Kidney (tissue), 14 donors: Measurements from ENCODE around the gene NDUFS6. TPM values are rescaled to one million over a fixed set of nuclear protein-coding genes. Genes with fewer than 3 reads are reported as not detected.

Source experiments
- DNase-seq, 5 donors: peaks; one replicate each; pipeline ENCODE4 v3.0.0-alpha.2; 2013 to 2020
- FAIRE-seq: peaks from 2 replicates; lab custom pipeline; 2012; peaks lifted over from hg19 to GRCh38; lab: Jason Lieb, UNC
- H3K27ac ChIP-seq, 2 donors: one replicate each; pipeline ENCODE4 v1.7.0; 2013; ENCODE audit warnings: low read depth in 2 of 2, low read length in 2 of 2, inconsistent platforms in 1 of 2
- H3K27me3 ChIP-seq: one replicate; pipeline ENCODE4 v1.7.1; 2013; ENCODE audit warnings: low read length, inconsistent platforms; ENCODE audit not compliant: control insufficient read depth, insufficient read depth
- H3K36me3 ChIP-seq, 3 donors: one replicate each; pipeline versions ENCODE4 v1.7.0 to v1.7.1; 2013; ENCODE audit warnings: low read length in 3 of 3, control low read depth in 1 of 3, inconsistent platforms in 1 of 3; ENCODE audit not compliant: insufficient read depth in 3 of 3, control insufficient read depth in 2 of 3
- H3K4me1 ChIP-seq, 3 donors: one replicate each; pipeline versions ENCODE4 v1.7.0 to v1.7.1; 2013; ENCODE audit warnings: low read length in 3 of 3, inconsistent platforms in 1 of 3, low read depth in 1 of 3; ENCODE audit not compliant: control insufficient read depth in 2 of 3, insufficient read depth in 2 of 3
- H3K4me3 ChIP-seq, 3 donors: one replicate each; pipeline versions ENCODE4 v1.7.0 to v1.8.1; 2013; ENCODE audit warnings: low read length in 3 of 3, control low read depth in 1 of 3, inconsistent platforms in 1 of 3
- H3K9ac ChIP-seq, 3 donors: one replicate each; pipeline versions ENCODE4 v1.7.0 to v1.7.1; 2013; ENCODE audit warnings: low read length in 3 of 3, control low read depth in 1 of 3, inconsistent platforms in 1 of 3
- H3K9me3 ChIP-seq, 3 donors: one replicate each; pipeline versions ENCODE4 v1.7.0 to v1.7.1; 2013; ENCODE audit warnings: low read length in 3 of 3, control low read depth in 1 of 3, inconsistent platforms in 1 of 3; ENCODE audit not compliant: control insufficient read depth in 2 of 3, insufficient read depth in 1 of 3
- intact Hi-C: fragments of 100-400 bp; cut with DNase I; formaldehyde crosslinking; loops from one replicate; pipeline ENCODE4 v1.11.1; 2022
- polyA plus RNA-seq: library from polyadenylated mRNA; stranded (reverse); fragments of 350-450 nt; fragmentation: Illumina TruSeq; extraction: RNeasy Lipid Tissue Mini Kit (QIAGEN cat#74804); gene quantifications from one replicate; pipeline ENCODE4 v1.2.3, GENCODE V29; 2014; ENCODE audit warnings: low read depth, low replicate concordance; ENCODE audit not compliant: insufficient read depth
- total RNA-seq: library from RNA; stranded (reverse); fragmentation: NEBNext Ultra II Directional; extraction: Animal tissue kit (Norgen Biotek cat#: 25700); gene quantifications from one replicate; pipeline ENCODE4 v1.2.1, GENCODE V29; 2021
- TF ChIP-seq, protein P1 (sequence below): IDR thresholded peaks from 3 replicates; pipeline ENCODE4 v1.5.1; 2012; ENCODE audit warnings: mild to moderate bottlenecking, moderate library complexity, borderline replicate concordance; ENCODE audit not compliant: insufficient read depth; ENCODE audit errors: extremely low read depth
- donor health status: control.
- donor health status: control.
- donor health status: control.
- donor health status: control.
- donor health status: control.
- donor health status: DM: yes; HTN: yes; CAD: no.
- donor health status: Normal renal cell carcinoma (clear cell type).

NDUFS6 gene
- total and polyA plus RNA-seq, 2 donors from 2014 or later = 31.1 to 164 TPM

DNA sequence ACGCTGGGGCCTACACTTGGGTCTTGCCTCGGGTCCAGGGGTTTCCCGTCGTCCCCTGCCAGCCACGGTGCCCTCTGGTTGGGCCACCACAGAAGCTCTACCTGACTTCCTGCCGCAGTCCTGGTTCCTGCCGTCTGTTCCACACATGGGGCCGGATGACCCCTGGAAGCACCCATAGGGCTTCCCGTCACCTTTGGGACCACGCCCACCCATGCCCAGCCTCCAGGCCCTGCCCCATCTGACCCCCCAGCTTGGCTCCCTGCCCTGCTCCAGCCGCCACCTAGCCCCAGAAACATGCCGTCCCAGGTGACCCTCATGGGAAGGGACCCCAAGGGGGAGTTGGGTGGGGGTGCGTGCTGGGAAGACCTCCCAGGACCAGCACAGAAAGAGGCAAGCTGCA, 15.2 kb upstream of the NDUFS6 start:
- Histone ChIP-seq H3K36me3 (no peaks in the 10 kb centered on the region), H3K27ac (no peak overlapping the region), H3K27me3 (no peaks in the 10 kb centered on the region), H3K9me3 (no peaks in the 10 kb centered on the region), H3K9ac (no peak overlapping the region), H3K4me3 (no peak overlapping the region), H3K4me1 (peaks cover 0 to 5% (median 4%) of the 10 kb centered on the region in 3 donors)
- no peak for FAIRE-seq
- DNase-seq = peak in 2 of 5 donors; percentile 37 to 53
- TF ChIP-seq, protein P1, sequence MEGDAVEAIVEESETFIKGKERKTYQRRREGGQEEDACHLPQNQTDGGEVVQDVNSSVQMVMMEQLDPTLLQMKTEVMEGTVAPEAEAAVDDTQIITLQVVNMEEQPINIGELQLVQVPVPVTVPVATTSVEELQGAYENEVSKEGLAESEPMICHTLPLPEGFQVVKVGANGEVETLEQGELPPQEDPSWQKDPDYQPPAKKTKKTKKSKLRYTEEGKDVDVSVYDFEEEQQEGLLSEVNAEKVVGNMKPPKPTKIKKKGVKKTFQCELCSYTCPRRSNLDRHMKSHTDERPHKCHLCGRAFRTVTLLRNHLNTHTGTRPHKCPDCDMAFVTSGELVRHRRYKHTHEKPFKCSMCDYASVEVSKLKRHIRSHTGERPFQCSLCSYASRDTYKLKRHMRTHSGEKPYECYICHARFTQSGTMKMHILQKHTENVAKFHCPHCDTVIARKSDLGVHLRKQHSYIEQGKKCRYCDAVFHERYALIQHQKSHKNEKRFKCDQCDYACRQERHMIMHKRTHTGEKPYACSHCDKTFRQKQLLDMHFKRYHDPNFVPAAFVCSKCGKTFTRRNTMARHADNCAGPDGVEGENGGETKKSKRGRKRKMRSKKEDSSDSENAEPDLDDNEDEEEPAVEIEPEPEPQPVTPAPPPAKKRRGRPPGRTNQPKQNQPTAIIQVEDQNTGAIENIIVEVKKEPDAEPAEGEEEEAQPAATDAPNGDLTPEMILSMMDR = no peak
- intact Hi-C loops = no loop called here

DNA sequence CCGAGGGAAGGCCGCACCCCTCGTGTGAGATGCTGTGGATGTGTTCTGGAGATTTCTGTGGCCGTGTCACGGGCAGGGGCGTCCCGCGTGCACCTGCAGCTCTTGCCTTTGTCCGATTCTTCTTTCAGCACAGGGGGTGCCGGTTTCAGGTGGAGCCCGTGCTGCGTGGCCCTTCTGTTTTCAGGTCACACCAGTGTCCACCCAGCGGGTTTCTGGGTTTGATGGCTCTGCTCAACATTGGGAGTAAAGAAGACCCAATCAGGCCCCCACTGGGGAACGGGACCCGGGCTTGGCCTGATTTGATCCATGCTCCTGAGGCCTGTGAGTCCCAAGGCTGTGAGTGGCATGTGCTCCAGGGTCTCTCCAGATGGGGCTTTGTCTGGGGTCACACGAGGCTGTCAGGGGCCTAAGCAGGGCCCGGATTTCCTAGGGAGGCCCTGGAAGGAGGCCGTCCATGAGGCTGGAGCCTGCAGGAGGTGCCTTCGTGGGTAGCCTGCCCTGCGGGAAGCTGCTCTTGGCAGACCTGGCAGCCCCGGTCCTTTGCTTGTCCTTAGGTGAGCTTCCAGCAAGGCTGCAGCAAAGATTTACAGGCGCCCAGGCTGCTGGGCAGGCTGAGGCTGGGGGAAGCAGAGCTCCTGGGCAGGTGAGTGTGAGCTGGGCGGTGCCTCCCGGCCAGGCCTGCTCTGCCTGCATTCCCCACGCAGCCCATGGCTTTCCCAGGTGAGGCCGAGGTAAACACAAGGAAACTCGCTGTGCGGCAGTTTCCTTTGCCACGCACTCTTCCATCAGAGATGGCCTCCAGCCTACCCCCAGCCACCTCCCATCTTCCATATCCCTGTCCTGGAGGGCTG, 14.4 kb upstream of the NDUFS6 start:
- H3K4me3 ChIP-seq = no peak overlapping the region
- H3K27ac ChIP-seq = no peak overlapping the region
- TF ChIP-seq, protein P1 = no peak
- intact Hi-C loops = no loop called here
- peaks cover 0 to 5% (median 4%) of the 10 kb centered on the region in 3 donors for H3K4me1 ChIP-seq
- H3K27me3 ChIP-seq = no peaks in the 10 kb centered on the region
- no peak overlapping the region for H3K9ac ChIP-seq
- H3K36me3 ChIP-seq = no peaks in the 10 kb centered on the region
- peak in 2 of 5 donors; percentile 29 to 57 for DNase-seq
- no peaks in the 10 kb centered on the region for H3K9me3 ChIP-seq
- FAIRE-seq = no peak

GRCh38 chr5:1787472-1788047, 13.6 kb upstream of the NDUFS6 start:
- Histone ChIP-seq H3K27ac (no peak overlapping the region), H3K9ac (no peak overlapping the region), H3K9me3 (no peaks in the 10 kb centered on the region), H3K4me1 (peaks cover 0 to 4% (median 3%) of the 10 kb centered on the region in 3 donors), H3K4me3 (no peak overlapping the region), H3K27me3 (no peaks in the 10 kb centered on the region), H3K36me3 (no peaks in the 10 kb centered on the region)
- TF ChIP-seq, protein P1 = no peak
- intact Hi-C loops = no loop called here
- peak in 1 of 5 donors; percentile 63 for DNase-seq
- FAIRE-seq = no peak
